Uterine smooth muscle cell (primary cell): ENCODE results near the gene EML5. TPM values are rescaled to one million over a fixed set of nuclear protein-coding genes. Genes with fewer than 3 reads are reported as not detected.

Source experiments
- total RNA-seq: library from RNA; depleted of rRNA; stranded (reverse); fragments of >200 nt; gene quantifications from 2 replicates; pipeline ENCODE4 v1.2.3, GENCODE V29; 2014

Gene EML5
- 0.11 and 0.50 TPM in 2 replicates for total RNA-seq

GRCh38 chr14:88792473-88793258, at the start of gene EML5:
Gene EML5 (minus strand): TSS chr14:88792953. CDS start chr14:88792503, 450 bp downstream.

GRCh38 chr14:88824314-88825077, 31.7 kb upstream of the EML5 start, which contains the start of gene TTC8:
Gene TTC8 (plus strand): TSS chr14:88824651. CDS start chr14:88824708, 57 bp downstream.

GRCh38 chr14:88562831-88563686, 229.7 kb downstream of the EML5 start, which contains the start of gene ZC3H14:
Gene ZC3H14 (plus strand): TSS chr14:88563037. CDS start chr14:88563134, 97 bp downstream.

Other genes starting within 250 kb of the EML5 start
- gene PTPN21, start 237.9 kb downstream of the EML5 start, total RNA-seq: 9.0 and 11.0 TPM in 2 replicates
- 62.2 and 86.3 TPM in 2 replicates for gene ZC3H14, start 229.9 kb downstream of the EML5 start, total RNA-seq
- 31.2 and 37.2 TPM in 2 replicates for gene TTC8, start 31.7 kb upstream of the EML5 start, total RNA-seq